ENCODE data around the gene H6PD. TPM values are rescaled to one million over a fixed set of nuclear protein-coding genes. Genes with fewer than 3 reads are reported as not detected.

Gene H6PD
- total and polyA plus RNA-seq, 2 experiments from 2014 or later = 1.2 to 4.7 TPM

GRCh38 chr1:9197186-9198099 lies 37.1 kb upstream of the H6PD start (continued):
- TF ChIP-seq ZNF462 (CRISPR knock-in tag; IDR thresholded peaks at IDR 0.05) (no peak), ZNF114 (CRISPR knock-in tag; IDR thresholded peaks at IDR 0.05) (no peak)

GRCh38 chr1:9198538-9199361 lies 35.8 kb upstream of the H6PD start:
- H3K9me3 Mint-ChIP-seq = no peaks in the 10 kb centered on the region; the same call in 2 of the 3 replicates

More at GRCh38 chr1:9198538-9199361, 35.8 kb upstream of the H6PD start:
- Histone ChIP-seq H3K79me2 (replicated peaks; ENCODE audit: insufficient read depth) (no peaks in the 10 kb centered on the region), H3K27ac (ENCODE audit: low read depth) (no peak overlapping the region), H3F3A (replicated peaks; ENCODE audit: low read depth) (no peaks in the 10 kb centered on the region), H3K27me3 (ENCODE audit: insufficient read depth) (peaks cover 70% of the 10 kb centered on the region), H2AFZ (peak overlapping the region; percentile 96), H3K4me1 (ENCODE audit: insufficient read depth) (peaks cover 14% of the 10 kb centered on the region; the same call in 1 of the 2 replicates), H3K36me3 (ENCODE audit: insufficient read depth) (no peaks in the 10 kb centered on the region), H4K20me1 (replicated peaks; ENCODE audit: insufficient read depth) (no peaks in the 10 kb centered on the region), H3K4me3 (peak overlapping the region; percentile 49), H3K9me2 (ENCODE audit: insufficient read depth) (no peaks in the 10 kb centered on the region), H3K4me2 (peak overlapping the region; percentile 82)
- DNase-seq (ENCODE audit: low spot score) = peak; percentile 87
- ATAC-seq = peak; percentile 79
- H3K4me3 Mint-ChIP-seq = peak overlapping the region; percentile 71
- H3K36me3 Mint-ChIP-seq (ENCODE audit: low read depth) = no peaks in the 10 kb centered on the region
- H3K4me1 Mint-ChIP-seq = peaks cover 35% of the 10 kb centered on the region
- H3K27ac Mint-ChIP-seq = no peak overlapping the region
- H3K27me3 Mint-ChIP-seq (ENCODE audit: insufficient read depth, low read depth, poor library complexity) = peaks cover 71% of the 10 kb centered on the region
- TF ChIP-seq CTCF (conservative IDR thresholded peaks at IDR 0.05; ENCODE audit: low read depth in 2 of 2) (peak in 1 of 2 experiments; percentile 48; a peak in 2 of 4 replicates), EZH2 (IDR thresholded peaks at IDR 0.05; ENCODE audit: low read depth, unreplicated experiment) (no peak)
